Fibroblast of gingiva (primary cell): Measurements from ENCODE around the gene TRMT61A.

Experiments used
- DNase-seq: peaks from one replicate; pipeline ENCODE4 v3.0.0-alpha.2; 2011; ENCODE audit warnings: low read depth

TRMT61A gene

GRCh38 chr14:103528587-103529382, at the start of gene TRMT61A:
TSS of gene TRMT61A (plus strand) at chr14:103529196. CDS start at chr14:103529979, 783 bp downstream.
- DNase-seq: peak; percentile 95

- DNase-seq: no peak
Measured at GRCh38 chr14:103480595-103480994, 48.4 kb upstream of the TRMT61A start.

- peak; percentile 56 for DNase-seq
Measured at GRCh38 chr14:103483600-103483999, 45.4 kb upstream of the TRMT61A start.

GRCh38 chr14:103485504-103485903, 43.5 kb upstream of the TRMT61A start:
- DNase-seq: no peak

GRCh38 chr14:103488071-103488470, 40.9 kb upstream of the TRMT61A start:
- DNase-seq: no peak

- DNase-seq: peak; percentile 57
Measured at GRCh38 chr14:103488960-103489359, 40.0 kb upstream of the TRMT61A start.

GRCh38 chr14:103489621-103490020, 39.4 kb upstream of the TRMT61A start:
- DNase-seq: no peak

- DNase-seq: no peak
Measured at GRCh38 chr14:103491691-103492090, 37.3 kb upstream of the TRMT61A start.

- DNase-seq: no peak
Measured at GRCh38 chr14:103492156-103492925, 36.7 kb upstream of the TRMT61A start.

- no peak for DNase-seq
Measured at GRCh38 chr14:103495854-103496253, 33.1 kb upstream of the TRMT61A start.

- DNase-seq: peak; percentile 42
Measured at GRCh38 chr14:103496776-103497175, 32.2 kb upstream of the TRMT61A start.

GRCh38 chr14:103499709-103500108, 29.3 kb upstream of the TRMT61A start:
- no peak for DNase-seq

GRCh38 chr14:103500148-103500990, 28.6 kb upstream of the TRMT61A start:
- DNase-seq: peak; percentile 82

GRCh38 chr14:103501041-103501870, 27.7 kb upstream of the TRMT61A start:
- no peak for DNase-seq

GRCh38 chr14:103501921-103502669, 26.9 kb upstream of the TRMT61A start:
- DNase-seq: no peak

- no peak for DNase-seq
Measured at GRCh38 chr14:103502877-103503276, 26.1 kb upstream of the TRMT61A start.

- no peak for DNase-seq
Measured at GRCh38 chr14:103503296-103503695, 25.7 kb upstream of the TRMT61A start.

GRCh38 chr14:103504991-103505565, 23.9 kb upstream of the TRMT61A start:
- DNase-seq: no peak

- no peak for DNase-seq
Measured at GRCh38 chr14:103507751-103508150, 21.2 kb upstream of the TRMT61A start.
